ENCODE results near the gene TMEM256. TPM values are rescaled to one million over a fixed set of nuclear protein-coding genes. Genes with fewer than 3 reads are reported as not detected.

The TMEM256 gene
- total and polyA plus RNA-seq, 2 of the 8 experiments (the other 6 are each of a cell fraction or from before 2014, with no cell fraction given) = 97.0 to 350 TPM

DNA sequence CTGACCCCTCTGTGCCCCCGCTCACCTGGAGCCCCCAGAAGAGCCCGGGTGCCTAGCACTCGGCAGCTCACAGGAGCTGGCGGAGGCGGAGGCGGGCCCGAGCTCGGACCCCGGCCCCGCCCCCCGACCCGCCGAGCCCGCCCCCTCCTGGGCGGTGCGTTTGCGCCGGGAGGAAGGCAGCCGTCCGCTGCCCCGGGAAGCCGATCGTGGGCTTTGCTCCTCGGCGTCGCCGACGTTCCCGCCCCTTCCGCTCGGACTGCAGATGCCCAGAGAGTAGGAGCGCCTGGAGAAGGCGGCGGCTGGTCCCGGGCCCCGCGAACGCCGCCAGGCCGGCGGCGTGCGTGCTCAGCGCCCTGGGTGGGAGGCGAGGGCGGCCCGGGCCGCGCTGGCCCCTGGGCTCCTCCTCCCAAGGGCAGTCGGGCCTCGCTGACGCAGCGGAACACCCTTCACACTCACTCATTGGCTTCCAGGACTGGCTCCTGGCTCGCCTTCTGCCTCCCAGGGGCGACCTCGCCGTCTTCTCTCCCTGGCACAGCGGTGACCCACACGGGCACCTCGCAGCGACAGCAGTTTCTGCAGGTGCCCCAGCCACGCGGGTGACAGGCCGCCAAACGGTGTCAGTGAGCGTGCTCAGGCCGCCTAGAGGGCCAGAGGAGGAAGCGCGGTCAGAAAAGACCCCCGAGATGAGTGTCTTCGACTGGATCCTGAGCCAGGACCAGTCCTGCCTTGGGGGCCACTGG, 9.3 kb downstream of the TMEM256 start, which contains the start of gene PLSCR3 (continued):
- TF ChIP-seq BCL11A (IDR thresholded peaks at IDR 0.05; ENCODE audit: low read depth in 2 of 2, low read length in 2 of 2) = no peak
- no peak for TF ChIP-seq SRF (IDR thresholded peaks at IDR 0.05; ENCODE audit: low read depth, low read length)
- TF ChIP-seq SIN3A (conservative IDR thresholded peaks at IDR 0.05 in 1 of 2, IDR thresholded peaks at IDR 0.05 in 1 of 2; ENCODE audit: low read depth in 1 of 2, low read length in 2 of 2) = peak; percentile 62 to 93; a peak in 3 of 4 replicates
- TF ChIP-seq SP4 (IDR thresholded peaks at IDR 0.05; ENCODE audit: low read length) = no peak
- TF ChIP-seq SAP30 (IDR thresholded peaks at IDR 0.05; ENCODE audit: insufficient read depth, insufficient replicate concordance, low read length) = peak; percentile 75
- TF ChIP-seq MAX (IDR thresholded peaks at IDR 0.05) = peak; percentile 85
- TF ChIP-seq HDAC2 (IDR thresholded peaks at IDR 0.05; ENCODE audit: borderline replicate concordance in 1 of 2, low read depth in 2 of 2, low read length in 2 of 2) = peak in 1 of 2 experiments; percentile 63; a peak in 1 of 4 replicates
- peak; percentile 65 for TF ChIP-seq CTBP2 (IDR thresholded peaks at IDR 0.05; ENCODE audit: borderline replicate concordance, insufficient read depth, insufficient read length, low read length)
- peak in 1 of 2 experiments; percentile 62; a peak in 1 of 3 replicates for TF ChIP-seq POLR2A (IDR thresholded peaks at IDR 0.05; ENCODE audit: control extremely low read depth in 1 of 2, low read depth in 2 of 2, low read length in 2 of 2)
- TF ChIP-seq CREB1 (IDR thresholded peaks at IDR 0.05) = peak; percentile 49; the same call in 1 of the 2 replicates
- 0 out of 4 replicates have a peak, but pooled peaks have one; percentile 11 to 26 for TF ChIP-seq RAD21 (IDR thresholded peaks at IDR 0.05 in 1 of 2, conservative IDR thresholded peaks at IDR 0.05 in 1 of 2; ENCODE audit: low read depth in 2 of 2, low read length in 2 of 2)

All from H1 (cell line).